Germinal center (tissue), 1 donor: ENCODE measurements around the gene ANHX.
"Not testable (repeated sequence)": the region's sequence is repeated elsewhere in the genome, so short reads cannot be mapped to it uniquely, and the experiment has no call there.

Experiments
- DNase-seq: peaks from one replicate; pipeline ENCODE4 v3.0.0; 2012; ENCODE audit warnings: mixed read lengths, low spot score

The ANHX gene

DNA sequence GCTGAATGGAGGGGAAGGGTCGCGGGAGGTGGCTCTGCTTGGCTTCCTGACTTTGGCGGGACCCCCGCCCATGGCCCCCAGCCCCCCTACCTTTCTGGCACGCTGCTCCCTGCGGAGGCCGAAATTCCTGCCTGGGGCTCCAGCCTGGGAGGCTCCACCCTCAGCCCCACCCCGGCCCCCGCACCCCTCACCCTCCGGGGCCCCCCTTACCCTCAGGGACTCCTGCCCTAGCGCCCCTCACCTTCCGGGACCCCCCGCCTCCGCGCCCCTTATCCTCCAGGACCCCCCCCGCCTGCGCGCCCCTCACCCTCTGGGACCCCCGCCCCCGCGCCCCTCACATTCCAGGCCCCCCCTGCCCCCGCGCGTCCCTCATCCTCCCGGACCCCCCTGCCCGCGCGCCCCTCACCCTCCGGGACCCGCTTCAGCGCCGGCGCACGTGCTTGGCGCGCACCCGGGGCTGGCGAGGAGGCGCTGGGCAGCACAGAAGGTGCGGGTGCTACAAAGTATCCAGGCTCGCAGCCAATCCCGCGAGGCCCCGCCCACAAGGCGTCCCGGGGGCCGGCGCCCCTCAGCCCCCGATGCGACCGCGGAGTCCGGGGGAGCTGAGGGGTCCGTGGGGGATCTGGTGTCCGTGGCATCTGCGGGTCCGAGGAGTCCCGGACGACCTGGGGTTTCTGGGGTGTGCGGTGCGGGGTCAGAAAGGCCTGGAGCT is at the start of gene ANHX:
Gene ANHX, minus strand, starts transcription at position 477 of the 712 bp plus-strand sequence. CDS start 1,521 bp downstream, outside the sequence.
- no peak for DNase-seq

GRCh38 chr12:133264668-133265067 is 29.0 kb upstream of the ANHX start:
- DNase-seq: not testable (repeated sequence)

DNA sequence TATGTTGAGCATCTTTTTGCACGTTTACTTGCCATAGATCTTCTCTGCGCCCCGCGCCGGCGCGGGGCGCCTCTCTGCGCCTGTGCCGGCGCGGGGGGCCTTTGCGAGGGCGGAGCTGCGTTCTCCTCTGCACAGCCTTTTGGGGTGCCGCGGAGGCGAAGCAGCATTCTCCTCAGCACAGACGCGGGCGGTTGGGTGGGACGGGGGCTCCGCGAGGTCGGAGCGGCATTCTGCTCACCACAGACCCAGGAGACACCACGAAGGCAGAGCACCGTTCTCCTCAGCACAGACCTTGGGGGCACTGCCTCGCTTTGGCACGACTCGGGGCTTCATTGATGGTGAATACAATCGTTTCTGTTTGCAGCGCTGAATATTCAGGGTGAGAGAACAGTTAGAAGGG is 28.5 kb upstream of the ANHX start:
- no peak for DNase-seq

DNA sequence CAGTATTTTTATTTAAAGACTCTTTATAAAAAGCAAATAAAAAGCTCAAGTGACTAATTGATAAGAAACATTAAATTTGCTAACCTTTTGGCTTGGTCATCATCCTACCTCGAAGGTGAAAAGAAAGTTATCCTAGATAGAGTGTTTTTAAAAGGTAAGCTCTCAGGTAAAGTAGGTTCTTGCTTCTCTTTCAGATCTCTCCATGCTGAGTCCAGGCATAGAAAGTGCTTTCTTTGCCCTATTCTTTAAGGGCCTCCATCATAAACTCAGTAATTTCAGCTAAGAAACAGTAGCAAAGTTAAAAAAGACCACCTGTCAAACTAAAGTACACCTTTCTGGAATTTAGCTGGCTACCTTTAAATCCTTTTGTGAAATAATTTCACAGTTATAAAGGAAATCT is 20.6 kb upstream of the ANHX start:
- no peak for DNase-seq

DNA sequence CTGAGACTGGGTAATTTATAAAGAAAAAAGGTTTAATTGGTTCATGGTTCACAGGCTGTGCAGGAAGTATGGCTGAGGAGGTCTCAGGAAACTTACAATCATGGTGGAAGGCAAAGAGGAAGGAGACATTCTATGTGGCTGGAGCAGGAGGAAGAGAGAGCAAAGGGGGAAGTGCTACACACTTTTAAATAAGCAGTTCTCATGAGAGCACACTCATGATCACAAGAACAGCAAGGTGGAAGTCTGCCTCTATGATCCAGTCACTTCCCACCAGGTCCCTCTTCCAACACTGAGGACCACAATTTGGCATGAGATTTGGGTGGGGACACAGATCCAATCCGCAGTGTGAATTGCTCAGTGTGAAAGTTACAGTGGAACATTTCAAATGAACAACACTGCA is 20.2 kb upstream of the ANHX start:
- DNase-seq: not testable (repeated sequence)

- no peak for DNase-seq
Measured at GRCh38 chr12:133251732-133252131, 16.1 kb upstream of the ANHX start.

DNA sequence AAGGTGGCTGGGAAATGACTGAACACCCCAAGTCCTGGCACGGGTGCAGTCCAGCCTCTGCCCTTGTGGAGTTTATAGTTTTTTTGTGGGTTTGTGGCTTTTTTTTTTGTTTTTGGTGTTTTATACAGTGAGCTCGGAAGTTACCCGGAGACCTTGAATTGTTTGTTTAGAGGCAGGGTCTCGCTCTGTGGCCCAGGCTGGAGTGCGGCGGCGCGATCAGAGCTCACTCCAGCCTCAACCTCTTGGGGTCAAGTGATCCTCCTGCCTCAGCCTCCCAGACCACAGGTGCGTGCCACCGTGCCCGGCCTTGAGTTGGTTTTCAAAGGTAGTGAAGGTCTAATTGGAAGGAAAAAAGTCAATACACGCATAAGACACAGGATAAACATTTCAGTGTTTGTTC is 879 bp upstream of the ANHX start:
- DNase-seq: no peak

- no peak for DNase-seq
Measured at GRCh38 chr12:133236144-133236543, 467 bp upstream of the ANHX start.

GRCh38 chr12:133234971-133235370 is 706 bp downstream of the ANHX start:
- no peak for DNase-seq

GRCh38 chr12:133233993-133234564 is 1.6 kb downstream of the ANHX start:
- no peak for DNase-seq

DNA sequence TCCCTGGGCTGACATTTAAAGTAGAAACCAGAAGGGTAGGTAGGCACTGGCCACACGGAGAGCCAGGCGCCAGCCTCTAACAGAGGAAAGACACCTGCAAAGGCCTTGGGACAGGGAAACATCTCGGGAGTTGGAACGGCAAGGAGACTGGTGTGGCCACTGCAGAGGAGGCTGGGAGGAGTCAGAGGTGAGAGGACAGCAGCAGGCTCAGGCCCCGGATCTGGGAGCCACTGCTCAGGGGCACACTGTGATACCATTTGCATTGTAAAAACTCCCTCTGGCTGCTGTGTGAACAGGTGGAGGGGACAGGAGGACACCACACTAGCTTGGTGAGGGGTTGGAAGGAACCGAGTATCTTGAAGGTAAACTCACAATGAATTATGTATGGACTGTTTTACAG is 2.7 kb downstream of the ANHX start:
- no peak for DNase-seq

- no peak for DNase-seq
Measured at GRCh38 chr12:133231001-133231400, 4.7 kb downstream of the ANHX start.

DNA sequence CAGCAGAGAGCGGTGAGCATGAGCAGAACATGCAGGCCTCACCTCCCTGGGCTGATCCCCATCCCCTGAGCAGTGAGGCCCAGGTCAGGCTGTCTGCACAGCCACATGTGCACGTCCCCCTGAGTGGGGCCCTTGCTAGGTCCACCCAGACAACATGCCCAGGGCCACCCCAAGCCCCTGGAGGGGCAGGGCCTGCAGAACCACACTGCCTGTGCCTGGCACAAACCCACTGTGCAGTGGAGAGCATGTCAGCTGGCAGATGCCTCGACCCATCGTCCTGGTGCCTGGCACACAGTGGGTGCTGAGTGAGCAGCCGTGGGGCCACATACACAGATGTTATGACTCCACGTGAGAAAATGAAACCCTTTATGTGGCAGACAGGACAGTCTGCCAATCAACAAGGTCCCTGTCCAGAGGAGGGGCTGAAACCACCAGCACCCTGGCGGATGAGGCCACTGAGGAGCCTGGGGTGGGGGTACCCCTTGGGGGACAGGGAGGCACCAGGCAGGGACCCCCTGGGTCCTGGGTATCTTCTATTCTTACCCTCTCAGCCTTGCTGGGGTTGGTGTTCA is 8.3 kb downstream of the ANHX start:
- no peak for DNase-seq

- DNase-seq: no peak
Measured at GRCh38 chr12:133226690-133227089, 9.0 kb downstream of the ANHX start.

- no peak for DNase-seq
Measured at GRCh38 chr12:133225527-133225926, 10.2 kb downstream of the ANHX start.

GRCh38 chr12:133222211-133222610 is 13.5 kb downstream of the ANHX start:
- no peak for DNase-seq

DNA sequence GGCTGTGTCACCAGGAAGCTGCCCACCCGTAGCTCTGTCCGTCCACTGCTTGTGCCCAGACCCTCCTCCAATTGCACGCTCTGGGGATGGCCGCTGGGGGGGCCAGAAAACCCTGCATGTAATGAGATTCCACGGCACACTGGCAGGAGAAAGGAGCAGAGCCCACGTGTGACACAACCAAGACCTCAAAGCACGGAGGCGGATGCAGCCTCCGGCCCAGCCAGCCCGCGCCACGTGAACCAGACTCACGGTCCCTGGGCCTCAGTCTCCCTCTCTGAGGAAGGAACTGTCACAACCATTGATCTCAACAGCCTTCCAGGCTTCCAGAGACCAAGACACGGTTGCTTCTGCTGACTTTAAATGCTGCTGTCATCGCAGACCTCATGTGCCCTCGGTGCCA is 14.4 kb downstream of the ANHX start:
- DNase-seq: no peak

DNA sequence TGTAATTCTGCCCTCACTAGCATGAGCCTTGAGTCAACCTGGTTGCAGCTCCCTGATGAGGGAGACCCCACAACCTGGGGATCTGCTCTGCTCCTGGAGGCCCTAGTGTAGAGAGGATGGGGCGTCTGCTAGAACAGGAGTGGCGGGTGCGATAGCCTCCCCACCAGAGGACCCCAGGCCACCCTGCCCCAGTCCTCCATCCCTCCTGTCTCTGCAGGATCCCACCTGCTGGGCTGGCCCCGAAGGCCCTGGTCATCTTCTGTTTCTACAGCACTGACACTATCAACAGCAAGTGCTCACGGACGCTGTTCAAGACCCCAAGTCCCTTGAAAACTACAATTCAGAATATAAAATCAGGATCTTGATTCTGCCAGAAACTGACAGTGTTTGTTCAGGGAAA is 15.2 kb downstream of the ANHX start:
- no peak for DNase-seq

DNA sequence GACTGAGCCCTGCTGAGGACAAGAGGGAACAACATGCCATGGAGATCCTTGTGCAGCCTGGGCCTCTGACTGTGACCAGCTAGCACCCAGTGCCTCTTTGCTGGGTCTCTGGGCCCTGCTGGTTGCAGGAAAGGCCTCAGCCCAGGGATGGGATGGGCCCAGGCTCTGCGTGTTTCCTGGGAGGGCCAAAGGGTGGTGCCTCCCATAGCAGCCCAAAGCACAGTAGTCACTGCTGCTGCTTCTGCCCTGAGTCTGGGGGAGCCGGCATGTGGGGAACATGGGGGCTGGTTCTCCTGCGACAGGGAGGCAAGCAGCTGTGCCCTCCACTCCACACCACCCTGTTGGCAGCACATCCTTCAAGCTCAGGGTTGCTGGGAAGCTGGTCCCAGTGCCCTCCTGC is 18.5 kb downstream of the ANHX start:
- DNase-seq: no peak

- DNase-seq: no peak
Measured at GRCh38 chr12:133215724-133216123, 20.0 kb downstream of the ANHX start.

GRCh38 chr12:133206390-133206789 is 29.3 kb downstream of the ANHX start:
- DNase-seq: no peak

DNA sequence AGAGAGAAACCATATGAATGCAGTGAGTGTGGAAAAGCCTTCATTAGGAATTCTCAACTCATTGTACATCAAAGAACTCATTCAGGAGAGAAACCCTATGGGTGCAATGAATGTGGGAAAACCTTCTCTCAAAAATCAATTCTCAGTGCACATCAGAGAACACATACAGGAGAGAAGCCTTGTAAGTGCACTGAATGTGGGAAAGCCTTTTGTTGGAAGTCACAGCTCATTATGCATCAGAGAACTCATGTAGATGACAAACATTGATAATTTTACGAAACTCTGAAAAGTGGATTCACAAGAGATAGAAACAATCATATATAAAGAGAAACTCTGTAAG is 31.4 kb downstream of the ANHX start:
- no peak for DNase-seq

DNA sequence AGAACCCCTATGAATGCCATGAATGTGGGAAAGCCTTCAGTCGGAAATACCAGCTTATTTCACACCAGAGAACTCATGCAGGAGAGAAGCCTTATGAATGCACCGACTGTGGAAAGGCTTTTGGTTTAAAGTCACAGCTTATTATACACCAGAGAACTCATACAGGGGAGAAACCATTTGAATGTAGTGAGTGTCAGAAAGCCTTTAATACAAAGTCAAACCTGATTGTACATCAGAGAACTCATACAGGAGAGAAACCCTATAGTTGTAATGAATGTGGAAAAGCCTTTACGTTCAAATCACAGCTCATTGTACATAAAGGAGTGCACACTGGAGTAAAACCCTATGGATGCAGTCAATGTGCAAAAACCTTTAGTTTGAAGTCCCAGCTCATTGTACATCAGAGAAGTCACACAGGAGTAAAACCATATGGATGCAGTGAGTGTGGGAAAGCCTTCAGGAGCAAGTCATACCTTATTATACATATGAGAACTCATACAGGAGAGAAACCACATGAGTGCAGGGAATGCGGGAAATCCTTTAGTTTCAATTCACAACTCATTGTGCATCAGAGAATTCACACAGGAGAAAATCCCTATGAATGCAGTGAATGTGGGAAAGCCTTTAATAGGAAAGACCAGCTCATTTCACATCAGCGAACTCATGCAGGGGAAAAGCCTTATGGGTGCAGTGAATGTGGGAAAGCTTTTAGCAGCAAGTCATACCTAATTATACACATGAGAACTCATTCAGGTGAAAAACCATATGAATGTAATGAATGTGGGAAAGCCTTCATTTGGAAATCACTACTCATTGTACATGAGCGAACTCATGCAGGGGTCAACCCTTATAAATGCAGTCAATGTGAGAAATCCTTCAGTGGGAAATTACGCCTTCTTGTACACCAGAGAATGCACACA is 32.1 kb downstream of the ANHX start:
- DNase-seq: no peak
